Iris pigment epithelial cell (primary cell): ENCODE data around the gene RYR3.
"Not testable (repeated sequence)": the region's sequence is repeated elsewhere in the genome, so short reads cannot be mapped to it uniquely, and the experiment has no call there.

Experiments
- DNase-seq: peaks from one replicate; pipeline ENCODE4 v3.0.0-alpha.2; 2011; ENCODE audit warnings: low read depth

The RYR3 gene

GRCh38 chr15:33584797-33585196, 274.0 kb downstream of the RYR3 start:
- DNase-seq, result peak; percentile 27

GRCh38 chr15:33586786-33587697, 276.3 kb downstream of the RYR3 start:
- no peak for DNase-seq

GRCh38 chr15:33587773-33588172, 277.0 kb downstream of the RYR3 start:
- DNase-seq, result peak; percentile 2

- DNase-seq, result no peak
These were observed 282.1 kb downstream of the RYR3 start for GRCh38 chr15:33592864-33593263.

- DNase-seq, result not testable (repeated sequence)
These were observed 287.6 kb downstream of the RYR3 start for GRCh38 chr15:33598382-33598781.

GRCh38 chr15:33600212-33600611, 289.4 kb downstream of the RYR3 start:
- DNase-seq, result no peak

GRCh38 chr15:33601461-33601860, 290.7 kb downstream of the RYR3 start:
- DNase-seq, result no peak

GRCh38 chr15:33608714-33609113, 297.9 kb downstream of the RYR3 start:
- DNase-seq, result no peak

- DNase-seq, result peak; percentile 1
These were observed 302.0 kb downstream of the RYR3 start for GRCh38 chr15:33612721-33613304.

- no peak for DNase-seq
These were observed 305.7 kb downstream of the RYR3 start for GRCh38 chr15:33616475-33616874.

GRCh38 chr15:33618350-33618749, 307.6 kb downstream of the RYR3 start:
- DNase-seq, result peak; percentile 2

GRCh38 chr15:33621141-33621540, 310.4 kb downstream of the RYR3 start:
- no peak for DNase-seq

- no peak for DNase-seq
These were observed 312.2 kb downstream of the RYR3 start for GRCh38 chr15:33623010-33623409.

GRCh38 chr15:33624439-33624838, 313.7 kb downstream of the RYR3 start:
- DNase-seq, result no peak

GRCh38 chr15:33629647-33630046, 318.9 kb downstream of the RYR3 start:
- DNase-seq, result no peak

GRCh38 chr15:33636234-33636633, 325.5 kb downstream of the RYR3 start:
- no peak for DNase-seq

GRCh38 chr15:33636958-33637357, 326.2 kb downstream of the RYR3 start:
- DNase-seq, result no peak

- no peak for DNase-seq
These were observed 327.7 kb downstream of the RYR3 start for GRCh38 chr15:33638453-33638852.

- DNase-seq, result no peak
These were observed 328.3 kb downstream of the RYR3 start for GRCh38 chr15:33639051-33639450.

GRCh38 chr15:33639456-33639855, 328.7 kb downstream of the RYR3 start:
- no peak for DNase-seq

GRCh38 chr15:33639978-33640377, 329.2 kb downstream of the RYR3 start:
- no peak for DNase-seq

- no peak for DNase-seq
These were observed 330.3 kb downstream of the RYR3 start for GRCh38 chr15:33641069-33641468.

GRCh38 chr15:33644304-33644703, 333.5 kb downstream of the RYR3 start:
- DNase-seq, result no peak

- no peak for DNase-seq
These were observed 336.0 kb downstream of the RYR3 start for GRCh38 chr15:33646744-33647143.
